Neural progenitor cell (in vitro differentiated cells): Measurements from ENCODE around the gene DENND5A. TPM values are rescaled to one million over a fixed set of nuclear protein-coding genes. Genes with fewer than 3 reads are reported as not detected.

Experiments used
- DNase-seq: peaks from one replicate; pipeline ENCODE4 v3.0.0-alpha.2; 2016; ENCODE audit warnings: low spot score
- H2AFZ ChIP-seq: fragments of 200-600 bp; sonication (generic); replicated peaks from 2 replicates; pipeline ENCODE4 v1.6.1; 2016; ENCODE audit warnings: antibody characterized with exemption
- H3F3A ChIP-seq: fragments of 200-600 bp; sonication (generic); 2 replicates; pipeline ENCODE4 v1.6.1; 2016; ENCODE audit warnings: antibody characterized with exemption, low read depth
- H3K27ac ChIP-seq: fragments of 200-600 bp; sonication (generic); 2 replicates; pipeline ENCODE4 v1.5.1; 2016; ENCODE audit warnings: mild to moderate bottlenecking
- H3K27me3 ChIP-seq: fragments of 200-600 bp; sonication (generic); 2 replicates; pipeline ENCODE4 v1.6.1; 2016; ENCODE audit warnings: mild to moderate bottlenecking, moderate library complexity
- H3K36me3 ChIP-seq: fragments of 200-600 bp; sonication (generic); 2 replicates; pipeline ENCODE4 v1.5.1; 2016
- H3K4me1 ChIP-seq: fragments of 200-600 bp; sonication (generic); 2 replicates; pipeline ENCODE4 v1.6.1; 2016; ENCODE audit warnings: mixed run types
- H3K4me2 ChIP-seq: fragments of 200-600 bp; sonication (generic); 2 replicates; pipeline ENCODE4 v1.6.1; 2016
- H3K4me3 ChIP-seq: fragments of 200-600 bp; sonication (generic); 2 replicates; pipeline ENCODE4 v1.5.1; 2016
- H3K79me2 ChIP-seq: fragments of 200-600 bp; sonication (generic); 2 replicates; pipeline ENCODE4 v1.6.1; 2016; ENCODE audit warnings: low read depth
- H3K9ac ChIP-seq: fragments of 200-600 bp; sonication (generic); 2 replicates; pipeline ENCODE4 v1.6.1; 2016
- H3K9me3 ChIP-seq: fragments of 200-600 bp; sonication (generic); 2 replicates; pipeline ENCODE4 v1.5.1; 2016; ENCODE audit warnings: low read depth
- H4K20me1 ChIP-seq: fragments of 200-600 bp; sonication (generic); 2 replicates; pipeline ENCODE4 v1.6.1; 2016; ENCODE audit warnings: low read depth
- H3K27ac Mint-ChIP-seq: 3 replicates; pipeline ENCODE4 v1.8.0; 2021; ENCODE audit warnings: mixed read lengths
- H3K27me3 Mint-ChIP-seq: 2 replicates; pipeline ENCODE4 v1.8.0; 2022; ENCODE audit warnings: low read depth, mild to moderate bottlenecking, inconsistent platforms, moderate library complexity, mixed read lengths; ENCODE audit not compliant: insufficient read depth
- H3K36me3 Mint-ChIP-seq: 3 replicates; pipeline ENCODE4 v1.8.0; 2021; ENCODE audit warnings: mixed read lengths
- H3K4me1 Mint-ChIP-seq: 3 replicates; pipeline ENCODE4 v1.8.0; 2021; ENCODE audit warnings: mixed read lengths
- H3K4me3 Mint-ChIP-seq: 3 replicates; pipeline ENCODE4 v1.8.0; 2021; ENCODE audit warnings: mild to moderate bottlenecking, moderate library complexity, mixed read lengths
- H3K9me3 Mint-ChIP-seq: 3 replicates; pipeline ENCODE4 v1.8.0; 2020; ENCODE audit warnings: mixed read lengths
- CTCF ChIP-seq: fragments of 200-600 bp; sonication (generic); IDR thresholded peaks from 2 replicates; pipeline ENCODE4 v1.5.1; 2017; ENCODE audit warnings: antibody characterized with exemption, mild to moderate bottlenecking
- EZH2 ChIP-seq: fragments of 200-600 bp; sonication (generic); IDR thresholded peaks from 2 replicates; pipeline ENCODE4 v1.6.1; 2017; ENCODE audit warnings: antibody characterized with exemption, mild to moderate bottlenecking, moderate library complexity
- EZH2phosphoT487 ChIP-seq: fragments of 200-600 bp; sonication (generic); IDR thresholded peaks from 2 replicates; pipeline ENCODE4 v1.6.1; 2017; ENCODE audit warnings: antibody characterized with exemption
- total RNA-seq: library from RNA; depleted of rRNA; stranded (reverse); fragments of >200 nt; gene quantifications from 2 replicates; pipeline ENCODE4 v1.2.3, GENCODE V29; 2015; ENCODE audit warnings: low replicate concordance

Gene DENND5A
- total RNA-seq, 1 donor from 2014 or later = 142 TPM

GRCh38 chr11:9177438-9178091 lies 87.6 kb downstream of the DENND5A start:
- Mint-ChIP-seq H3K27ac (no peak overlapping the region), H3K27me3 (no peaks in the 10 kb centered on the region), H3K36me3 (peaks cover 42% of the 10 kb centered on the region)

GRCh38 chr11:9176550-9176949 lies 88.6 kb downstream of the DENND5A start:
- Histone ChIP-seq H3K9ac (no peak overlapping the region), H3F3A (peaks cover 26% of the 10 kb centered on the region), H3K79me2 (peaks cover 29% of the 10 kb centered on the region), H4K20me1 (peaks cover 16% of the 10 kb centered on the region), H3K4me3 (no peak overlapping the region), H3K4me2 (no peak overlapping the region), H3K36me3 (peaks cover 18% of the 10 kb centered on the region), H3K9me3 (no peaks in the 10 kb centered on the region), H2AFZ (no peak overlapping the region), H3K27me3 (no peaks in the 10 kb centered on the region), H3K4me1 (peaks cover 13% of the 10 kb centered on the region), H3K27ac (peak overlapping the region; percentile 5)
- TF ChIP-seq CTCF (no peak), EZH2phosphoT487 (no peak), EZH2 (no peak)
- H3K27ac Mint-ChIP-seq = no peak overlapping the region
- H3K36me3 Mint-ChIP-seq = peaks cover 53% of the 10 kb centered on the region
- H3K27me3 Mint-ChIP-seq = no peaks in the 10 kb centered on the region
- H3K9me3 Mint-ChIP-seq = no peaks in the 10 kb centered on the region
- H3K4me3 Mint-ChIP-seq = no peak overlapping the region
- peaks cover 10% of the 10 kb centered on the region for H3K4me1 Mint-ChIP-seq
- DNase-seq = no peak

More at GRCh38 chr11:9177438-9178091, 87.6 kb downstream of the DENND5A start:
- no peak overlapping the region for H3K27ac ChIP-seq
- DNase-seq = no peak
- peaks cover 22% of the 10 kb centered on the region for H3K79me2 ChIP-seq
- H3K4me3 Mint-ChIP-seq = no peak overlapping the region
- H3K9ac ChIP-seq = no peak overlapping the region
- peaks cover 7% of the 10 kb centered on the region for H4K20me1 ChIP-seq
- peaks cover 18% of the 10 kb centered on the region for H3K36me3 ChIP-seq
- no peaks in the 10 kb centered on the region for H3K9me3 ChIP-seq
- TF ChIP-seq EZH2 (no peak), EZH2phosphoT487 (no peak), CTCF (no peak)
- H3K4me2 ChIP-seq = no peak overlapping the region
- peaks cover 18% of the 10 kb centered on the region for H3F3A ChIP-seq
- peaks cover 6% of the 10 kb centered on the region for H3K4me1 ChIP-seq
- H3K27me3 ChIP-seq = no peaks in the 10 kb centered on the region
- H3K4me1 Mint-ChIP-seq = peaks cover under 1% of the 10 kb centered on the region
- H2AFZ ChIP-seq = no peak overlapping the region
- no peak overlapping the region for H3K4me3 ChIP-seq
- no peaks in the 10 kb centered on the region for H3K9me3 Mint-ChIP-seq

- Mint-ChIP-seq H3K9me3 (no peaks in the 10 kb centered on the region), H3K36me3 (peaks cover 54% of the 10 kb centered on the region), H3K4me3 (no peak overlapping the region), H3K4me1 (peaks cover 11% of the 10 kb centered on the region), H3K27ac (no peak overlapping the region), H3K27me3 (no peaks in the 10 kb centered on the region)
- Histone ChIP-seq H3K4me3 (no peak overlapping the region), H3K79me2 (peaks cover 29% of the 10 kb centered on the region), H3K36me3 (peaks cover 18% of the 10 kb centered on the region), H3K4me1 (peaks cover 17% of the 10 kb centered on the region), H3K27ac (peak overlapping the region; percentile 5), H3F3A (peaks cover 30% of the 10 kb centered on the region), H3K9me3 (no peaks in the 10 kb centered on the region), H4K20me1 (peaks cover 20% of the 10 kb centered on the region), H3K27me3 (no peaks in the 10 kb centered on the region), H2AFZ (no peak overlapping the region), H3K9ac (no peak overlapping the region), H3K4me2 (no peak overlapping the region)
- no peak for DNase-seq
- TF ChIP-seq CTCF = no peak
- no peak for TF ChIP-seq EZH2
- TF ChIP-seq EZH2phosphoT487 = no peak
Measured at GRCh38 chr11:9176136-9176535, 89.0 kb downstream of the DENND5A start.
